Measurements from ENCODE around the gene TPI1. TPM values are rescaled to one million over a fixed set of nuclear protein-coding genes. Genes with fewer than 3 reads are reported as not detected.
"Not testable (repeated sequence)": the region's sequence is repeated elsewhere in the genome, so short reads cannot be mapped to it uniquely, and the experiment has no call there.

TPI1 gene
- total RNA-seq, 1 donor from 2014 or later, result 499 TPM

- Histone ChIP-seq H3K4me3 (ENCODE audit: low read depth, low read length) (no peak overlapping the region), H3K36me3 (ENCODE audit: control insufficient read depth, insufficient read depth, low read length) (no peaks in the 10 kb centered on the region), H3K27me3 (ENCODE audit: control insufficient read depth, insufficient read depth, low read length) (no peaks in the 10 kb centered on the region)
- no peak for DNase-seq (ENCODE audit: low read depth)
- no peak for TF ChIP-seq CTCF (IDR thresholded peaks at IDR 0.05; ENCODE audit: insufficient read depth, low read length, poor library complexity, severe bottlenecking)
Observed at GRCh38 chr12:6884539-6884938, 17.2 kb downstream of the TPI1 start.

GRCh38 chr12:6886206-6886999 lies 19.1 kb downstream of the TPI1 start:
- DNase-seq (ENCODE audit: low read depth); H3K27me3 ChIP-seq (ENCODE audit: control insufficient read depth, insufficient read depth, low read length); H3K4me3 ChIP-seq (ENCODE audit: low read depth, low read length); H3K36me3 ChIP-seq (ENCODE audit: control insufficient read depth, insufficient read depth, low read length): not testable (repeated sequence)

GRCh38 chr12:6887460-6887859 lies 20.1 kb downstream of the TPI1 start:
- H3K36me3 ChIP-seq (ENCODE audit: control insufficient read depth, insufficient read depth, low read length), result no peaks in the 10 kb centered on the region
- no peak for DNase-seq (ENCODE audit: low read depth)
- H3K27me3 ChIP-seq (ENCODE audit: control insufficient read depth, insufficient read depth, low read length), result no peaks in the 10 kb centered on the region
- H3K4me3 ChIP-seq (ENCODE audit: low read depth, low read length), result no peak overlapping the region
- no peak for TF ChIP-seq CTCF (IDR thresholded peaks at IDR 0.05; ENCODE audit: insufficient read depth, low read length, poor library complexity, severe bottlenecking)

- H3K4me3 ChIP-seq (ENCODE audit: low read depth, low read length), result no peak overlapping the region
- TF ChIP-seq CTCF (IDR thresholded peaks at IDR 0.05; ENCODE audit: insufficient read depth, low read length, poor library complexity, severe bottlenecking), result no peak
- H3K36me3 ChIP-seq (ENCODE audit: control insufficient read depth, insufficient read depth, low read length), result no peaks in the 10 kb centered on the region
- no peaks in the 10 kb centered on the region for H3K27me3 ChIP-seq (ENCODE audit: control insufficient read depth, insufficient read depth, low read length)
- DNase-seq (ENCODE audit: low read depth), result no peak
Observed at GRCh38 chr12:6888360-6888759, 21.0 kb downstream of the TPI1 start.

- not testable (repeated sequence) for H3K4me3 ChIP-seq (ENCODE audit: low read depth, low read length)
Observed at GRCh38 chr12:6888794-6889193, 21.5 kb downstream of the TPI1 start.

GRCh38 chr12:6889775-6890573 lies 22.6 kb downstream of the TPI1 start:
- not testable (repeated sequence) for H3K36me3 ChIP-seq (ENCODE audit: control insufficient read depth, insufficient read depth, low read length); H3K27me3 ChIP-seq (ENCODE audit: control insufficient read depth, insufficient read depth, low read length); DNase-seq (ENCODE audit: low read depth); H3K4me3 ChIP-seq (ENCODE audit: low read depth, low read length)

More at GRCh38 chr12:6888794-6889193, 21.5 kb downstream of the TPI1 start:
- not testable (repeated sequence) for H3K36me3 ChIP-seq (ENCODE audit: control insufficient read depth, insufficient read depth, low read length); H3K27me3 ChIP-seq (ENCODE audit: control insufficient read depth, insufficient read depth, low read length); DNase-seq (ENCODE audit: low read depth)

- peak; percentile 47 for TF ChIP-seq CTCF (IDR thresholded peaks at IDR 0.05; ENCODE audit: insufficient read depth, low read length, poor library complexity, severe bottlenecking)
- no peak for DNase-seq (ENCODE audit: low read depth)
- H3K4me3 ChIP-seq (ENCODE audit: low read depth, low read length), result peak overlapping the region; percentile 42
- no peaks in the 10 kb centered on the region for H3K36me3 ChIP-seq (ENCODE audit: control insufficient read depth, insufficient read depth, low read length)
- no peaks in the 10 kb centered on the region for H3K27me3 ChIP-seq (ENCODE audit: control insufficient read depth, insufficient read depth, low read length)
Observed at GRCh38 chr12:6890789-6891645, 23.7 kb downstream of the TPI1 start.

Measured in kidney epithelial cell (primary cell).